ENCODE results near the gene DCAF17. TPM values are rescaled to one million over a fixed set of nuclear protein-coding genes. Genes with fewer than 3 reads are reported as not detected.
"Not testable (repeated sequence)": the region's sequence is repeated elsewhere in the genome, so short reads cannot be mapped to it uniquely, and the experiment has no call there.

The DCAF17 gene
- total RNA-seq, 1 donor from 2014 or later = 11.3 TPM

DNA sequence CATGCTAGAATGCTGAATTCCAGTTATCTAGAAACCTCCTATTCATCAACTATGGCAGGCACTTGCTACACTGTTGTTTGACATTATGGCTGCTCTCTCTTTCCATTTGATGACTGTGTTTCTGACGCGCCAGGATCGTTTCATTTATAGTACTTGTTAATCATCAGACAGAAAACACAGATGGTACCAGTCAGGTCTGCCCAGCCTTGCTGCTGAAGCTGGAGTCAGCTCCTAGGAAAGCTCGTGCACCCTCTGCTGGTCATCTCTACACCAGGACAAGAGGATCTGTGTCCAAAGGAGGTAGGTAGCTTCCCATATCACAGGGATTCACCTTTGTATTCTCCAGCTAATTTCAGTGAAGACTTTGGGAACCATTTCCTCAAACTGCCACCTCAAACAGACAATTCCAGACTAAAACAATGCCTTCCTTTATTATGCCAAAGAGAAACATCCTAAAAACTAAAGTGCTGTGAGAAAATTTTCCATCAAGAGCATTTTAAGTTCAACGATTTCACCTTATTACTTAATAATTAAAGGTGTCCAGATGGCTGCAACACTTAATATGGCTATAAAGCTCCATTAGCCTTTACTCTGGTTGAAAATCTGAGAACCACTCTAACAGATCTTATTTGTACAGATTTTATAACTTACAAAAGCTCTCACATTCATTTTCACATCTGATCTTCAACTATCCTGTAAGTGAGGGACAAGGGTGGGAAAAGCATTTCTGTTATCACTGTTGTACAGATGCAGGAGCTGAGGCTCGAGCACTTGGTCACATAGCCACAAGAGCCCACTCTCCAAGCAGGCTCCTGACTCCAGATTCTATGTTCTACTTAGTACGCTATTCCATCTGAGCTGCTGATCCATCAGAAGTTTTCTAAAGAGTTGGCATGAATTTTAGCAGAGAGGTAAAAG, 17.8 kb upstream of the DCAF17 start:
- no peak overlapping the region for H3K4me3 ChIP-seq
- H3K4me1 ChIP-seq = no peaks in the 10 kb centered on the region
- no peaks in the 10 kb centered on the region for H3K36me3 ChIP-seq
- TF ChIP-seq, protein P1, sequence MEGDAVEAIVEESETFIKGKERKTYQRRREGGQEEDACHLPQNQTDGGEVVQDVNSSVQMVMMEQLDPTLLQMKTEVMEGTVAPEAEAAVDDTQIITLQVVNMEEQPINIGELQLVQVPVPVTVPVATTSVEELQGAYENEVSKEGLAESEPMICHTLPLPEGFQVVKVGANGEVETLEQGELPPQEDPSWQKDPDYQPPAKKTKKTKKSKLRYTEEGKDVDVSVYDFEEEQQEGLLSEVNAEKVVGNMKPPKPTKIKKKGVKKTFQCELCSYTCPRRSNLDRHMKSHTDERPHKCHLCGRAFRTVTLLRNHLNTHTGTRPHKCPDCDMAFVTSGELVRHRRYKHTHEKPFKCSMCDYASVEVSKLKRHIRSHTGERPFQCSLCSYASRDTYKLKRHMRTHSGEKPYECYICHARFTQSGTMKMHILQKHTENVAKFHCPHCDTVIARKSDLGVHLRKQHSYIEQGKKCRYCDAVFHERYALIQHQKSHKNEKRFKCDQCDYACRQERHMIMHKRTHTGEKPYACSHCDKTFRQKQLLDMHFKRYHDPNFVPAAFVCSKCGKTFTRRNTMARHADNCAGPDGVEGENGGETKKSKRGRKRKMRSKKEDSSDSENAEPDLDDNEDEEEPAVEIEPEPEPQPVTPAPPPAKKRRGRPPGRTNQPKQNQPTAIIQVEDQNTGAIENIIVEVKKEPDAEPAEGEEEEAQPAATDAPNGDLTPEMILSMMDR (IDR thresholded peaks at IDR 0.05) = peak; percentile 88
- H3K27ac ChIP-seq = no peak overlapping the region
- intact Hi-C loops (cut with DNase I) = no loop called here
- H3K9me3 ChIP-seq = no peaks in the 10 kb centered on the region
- ATAC-seq = peak; percentile 99
- DNase-seq = peak; percentile 79
- no peaks in the 10 kb centered on the region for H3K27me3 ChIP-seq

DNA sequence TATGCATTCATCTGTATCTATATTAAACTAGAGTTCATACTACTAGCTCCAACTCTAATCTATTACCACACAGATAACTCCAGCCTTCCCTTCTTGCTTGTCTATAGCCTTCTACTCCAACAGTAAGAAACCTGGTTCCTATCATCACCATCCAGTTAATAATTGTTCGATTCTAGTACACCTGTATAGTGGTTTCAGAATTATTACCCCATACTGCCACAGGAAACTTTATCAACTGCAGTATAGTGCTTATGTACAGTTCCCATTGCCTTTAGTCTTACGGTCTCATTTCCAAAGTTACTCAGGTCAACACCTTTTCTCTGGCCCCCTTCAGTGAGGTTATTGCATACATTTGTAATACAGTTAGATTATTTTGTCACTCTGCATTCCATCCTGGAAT, 14.7 kb upstream of the DCAF17 start:
- intact Hi-C loops (cut with DNase I) = no loop called here
- ATAC-seq = no peak
- Histone ChIP-seq H3K27ac (no peak overlapping the region), H3K4me1 (no peaks in the 10 kb centered on the region), H3K4me3 (no peak overlapping the region), H3K36me3 (no peaks in the 10 kb centered on the region), H3K27me3 (no peaks in the 10 kb centered on the region), H3K9me3 (no peaks in the 10 kb centered on the region)
- DNase-seq = no peak
- TF ChIP-seq, protein P1 (IDR thresholded peaks at IDR 0.05) = no peak

DNA sequence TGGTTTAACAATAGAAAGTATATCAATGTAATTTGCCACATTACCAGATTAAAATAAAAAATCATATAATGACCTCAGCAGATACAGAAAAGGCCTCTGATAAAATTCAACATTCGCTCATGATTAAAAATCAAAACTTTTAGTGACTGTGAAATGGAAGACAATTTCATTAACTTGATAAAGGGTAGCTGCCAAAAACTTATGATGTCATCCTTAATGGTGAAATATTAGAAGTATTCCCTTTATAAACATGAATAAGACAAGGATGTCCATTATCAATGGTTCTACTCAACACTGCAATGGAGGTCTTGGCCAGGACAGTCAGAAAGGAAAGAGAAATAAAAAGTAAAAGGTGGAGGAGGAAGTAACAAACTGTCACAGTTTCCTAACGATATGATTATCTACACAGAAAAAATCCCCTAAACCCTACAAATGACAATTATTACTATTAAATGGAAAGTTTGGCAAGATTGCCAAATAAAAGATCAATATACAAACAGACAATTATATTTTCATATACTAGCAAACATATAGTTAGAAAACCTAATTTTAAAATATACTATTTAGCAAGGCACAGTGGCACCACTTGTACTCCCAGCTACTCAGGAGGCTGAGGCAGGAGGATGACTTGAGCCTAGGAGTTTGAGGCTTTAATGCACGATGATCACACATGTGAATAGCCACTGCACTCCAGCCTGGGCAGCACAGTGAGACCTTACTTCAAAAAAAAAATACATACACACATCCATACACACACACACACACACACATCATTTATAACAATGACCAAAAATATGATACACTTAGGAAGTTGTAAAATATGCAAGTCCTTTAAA, 13.1 kb upstream of the DCAF17 start:
- no peaks in the 10 kb centered on the region for H3K9me3 ChIP-seq
- no peak overlapping the region for H3K4me3 ChIP-seq
- H3K4me1 ChIP-seq = no peaks in the 10 kb centered on the region
- H3K27me3 ChIP-seq = no peaks in the 10 kb centered on the region
- TF ChIP-seq, protein P1 (IDR thresholded peaks at IDR 0.05) = no peak
- DNase-seq = no peak
- intact Hi-C loops (cut with DNase I) = no loop called here
- H3K27ac ChIP-seq = no peak overlapping the region
- ATAC-seq = no peak
- no peaks in the 10 kb centered on the region for H3K36me3 ChIP-seq

DNA sequence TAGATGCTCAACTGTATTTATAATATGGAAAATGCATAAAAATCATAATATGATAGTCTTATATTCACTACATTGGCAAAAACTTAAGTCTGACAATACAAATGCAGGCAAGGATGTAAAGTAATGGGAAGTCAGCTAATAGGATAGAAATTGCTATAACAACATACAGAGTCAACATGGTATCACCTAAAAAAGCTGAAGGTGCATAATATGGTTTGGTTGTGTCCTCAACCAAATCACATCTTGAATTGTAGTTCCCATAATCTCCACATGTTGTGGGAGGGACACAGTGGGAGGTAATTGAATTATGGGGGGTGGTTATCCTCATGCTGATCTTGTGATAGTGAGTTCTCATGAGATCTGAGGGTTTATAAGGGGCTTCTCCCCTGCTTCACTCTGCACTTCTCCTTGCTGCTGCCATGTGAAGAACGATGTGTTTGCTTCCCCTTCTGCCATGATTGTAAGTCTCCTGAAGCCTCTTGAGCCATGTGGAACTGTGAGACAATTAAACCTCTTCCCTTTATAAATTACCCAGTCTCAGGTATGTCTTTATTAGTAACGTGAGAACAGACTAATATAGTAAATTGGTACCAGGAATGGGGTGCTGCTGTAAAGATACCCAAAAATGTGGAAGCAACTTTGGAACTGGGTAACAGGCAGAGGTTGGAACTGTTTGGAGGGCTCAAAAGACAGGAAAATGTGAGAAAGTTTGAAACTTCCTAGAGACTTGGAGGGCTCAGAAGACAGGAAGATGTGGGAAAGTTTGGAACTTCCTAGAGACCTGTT, 11.1 kb upstream of the DCAF17 start:
- intact Hi-C loops (cut with DNase I); H3K4me3 ChIP-seq; H3K27me3 ChIP-seq; DNase-seq; H3K27ac ChIP-seq; H3K36me3 ChIP-seq; ATAC-seq; H3K4me1 ChIP-seq; H3K9me3 ChIP-seq: not testable (repeated sequence)

DNA sequence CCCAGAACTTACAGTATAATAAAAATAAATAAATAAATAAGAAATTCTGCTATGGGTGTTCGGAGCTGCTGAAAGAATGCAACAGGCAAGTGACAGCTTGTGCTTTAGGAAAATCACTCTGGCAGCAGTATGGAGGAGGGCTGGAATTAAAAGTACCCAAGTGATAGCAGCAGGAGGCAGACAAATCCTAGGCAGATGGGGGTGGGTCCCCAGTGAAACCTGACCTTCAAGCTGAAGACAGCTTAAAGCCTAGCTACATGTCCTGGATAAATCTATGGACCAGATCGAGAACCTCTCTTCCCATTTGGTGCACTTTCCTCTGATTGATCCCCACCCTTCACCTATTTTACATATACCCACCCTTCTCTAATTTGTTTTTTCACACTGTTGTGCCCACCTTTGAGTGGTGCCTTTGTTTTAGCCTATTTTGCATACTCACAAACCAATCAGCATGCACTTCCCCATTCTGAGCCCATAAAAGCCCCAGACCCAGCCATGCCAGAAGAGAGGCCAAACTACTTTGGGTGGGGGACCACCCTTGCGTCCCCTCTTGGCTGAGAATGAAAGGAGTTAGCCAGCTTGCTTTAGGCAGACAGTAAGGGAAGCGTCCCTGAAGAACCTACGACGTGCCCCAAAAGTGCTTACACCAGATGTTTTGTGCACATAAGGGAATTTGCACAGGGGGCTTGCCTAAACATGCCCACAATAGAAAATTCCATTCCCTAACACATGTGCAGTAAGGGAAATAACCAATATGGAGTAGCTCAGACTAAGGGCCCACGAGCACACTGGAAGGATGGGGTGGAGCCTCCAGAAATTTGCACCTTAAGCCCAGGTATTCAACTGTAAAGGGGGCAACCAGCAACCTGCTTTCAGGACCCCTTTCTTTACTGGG, 3.3 kb upstream of the DCAF17 start:
- Histone ChIP-seq H3K4me3 (no peak overlapping the region), H3K36me3 (no peaks in the 10 kb centered on the region), H3K4me1 (peaks cover 12% of the 10 kb centered on the region), H3K27ac (no peak overlapping the region), H3K9me3 (no peaks in the 10 kb centered on the region), H3K27me3 (no peaks in the 10 kb centered on the region)
- TF ChIP-seq, protein P1 (IDR thresholded peaks at IDR 0.05) = no peak
- DNase-seq (no peak), ATAC-seq (no peak)
- intact Hi-C loops (cut with DNase I) = no loop called here
